Measurements from ENCODE around the gene SMIM45.

SMIM45 gene

GRCh38 chr22:41983513-41984405 lies 31.8 kb downstream of the SMIM45 start:
- in situ Hi-C loops (cut with MboI; ENCODE audit: low pct_unique_long_range_greater_than_20kb, low sequenced_read_pairs, unreplicated experiment), result loop anchor here (10.0 kb wide), 1 partner anchor 91 kb away; the partner anchor contains the start of genes NAGA, PHETA2 and SMDT1
- DNase-seq (ENCODE audit: low spot score), result no peak
- TF ChIP-seq CTCF (IDR thresholded peaks at IDR 0.05; ENCODE audit: extremely low read depth, insufficient read depth, missing control alignments), result no peak

GRCh38 chr22:41987276-41987675 lies 35.3 kb downstream of the SMIM45 start:
- DNase-seq (ENCODE audit: low spot score), result no peak
- no peak for TF ChIP-seq CTCF (IDR thresholded peaks at IDR 0.05; ENCODE audit: extremely low read depth, insufficient read depth, missing control alignments)
- in situ Hi-C loops (cut with MboI; ENCODE audit: low pct_unique_long_range_greater_than_20kb, low sequenced_read_pairs, unreplicated experiment), result loop anchor here (10.0 kb wide), 1 partner anchor 88 kb away; the partner anchor contains the start of genes NAGA, PHETA2 and SMDT1

GRCh38 chr22:41989246-41989645 lies 37.3 kb downstream of the SMIM45 start:
- in situ Hi-C loops (cut with MboI; ENCODE audit: low pct_unique_long_range_greater_than_20kb, low sequenced_read_pairs, unreplicated experiment), result loop anchor here (10.0 kb wide), 1 partner anchor 86 kb away; the partner anchor contains the start of genes NAGA, PHETA2 and SMDT1
- no peak for TF ChIP-seq CTCF (IDR thresholded peaks at IDR 0.05; ENCODE audit: extremely low read depth, insufficient read depth, missing control alignments)
- DNase-seq (ENCODE audit: low spot score), result no peak

- no peak for TF ChIP-seq CTCF (IDR thresholded peaks at IDR 0.05; ENCODE audit: extremely low read depth, insufficient read depth, missing control alignments)
- in situ Hi-C loops (cut with MboI; ENCODE audit: low pct_unique_long_range_greater_than_20kb, low sequenced_read_pairs, unreplicated experiment), result no loop called here
- no peak for DNase-seq (ENCODE audit: low spot score)
Observed at GRCh38 chr22:41991111-41991510, 39.2 kb downstream of the SMIM45 start.

GRCh38 chr22:41992496-41992895 lies 40.5 kb downstream of the SMIM45 start:
- DNase-seq (ENCODE audit: low spot score), result no peak
- in situ Hi-C loops (cut with MboI; ENCODE audit: low pct_unique_long_range_greater_than_20kb, low sequenced_read_pairs, unreplicated experiment), result no loop called here
- no peak for TF ChIP-seq CTCF (IDR thresholded peaks at IDR 0.05; ENCODE audit: extremely low read depth, insufficient read depth, missing control alignments)

- in situ Hi-C loops (cut with MboI; ENCODE audit: low pct_unique_long_range_greater_than_20kb, low sequenced_read_pairs, unreplicated experiment), result no loop called here
- TF ChIP-seq CTCF (IDR thresholded peaks at IDR 0.05; ENCODE audit: extremely low read depth, insufficient read depth, missing control alignments), result no peak
- no peak for DNase-seq (ENCODE audit: low spot score)
Observed at GRCh38 chr22:41995211-41995610, 43.3 kb downstream of the SMIM45 start.

Data from GM13977 (cell line).